ENCODE results near the gene AHDC1. TPM values are rescaled to one million over a fixed set of nuclear protein-coding genes. Genes with fewer than 3 reads are reported as not detected.
"Not testable (repeated sequence)": the region's sequence is repeated elsewhere in the genome, so short reads cannot be mapped to it uniquely, and the experiment has no call there.

The AHDC1 gene
- polyA plus RNA-seq, 1 donor from 2014 or later = 5.3 TPM

- TF ChIP-seq REST (IDR thresholded peaks at IDR 0.05; ENCODE audit: borderline replicate concordance) = no peak
- no peak for TF ChIP-seq EZH2 (IDR thresholded peaks at IDR 0.05; ENCODE audit: borderline replicate concordance, insufficient read depth, low read length, poor library complexity, severe bottlenecking)
- TF ChIP-seq MXI1 (conservative IDR thresholded peaks at IDR 0.05; ENCODE audit: poor library complexity, severe bottlenecking) = no peak
These were observed 99.9 kb downstream of the AHDC1 start (continued) for GRCh38 chr1:27503844-27504587.

- no peaks in the 10 kb centered on the region for H3K9me2 ChIP-seq (ENCODE audit: insufficient read depth, low read length)
- H3K9me3 ChIP-seq (ENCODE audit: low read length) = no peaks in the 10 kb centered on the region
- H3K9ac ChIP-seq (ENCODE audit: low read length) = no peak overlapping the region
- no peak overlapping the region for H3K4me2 ChIP-seq (ENCODE audit: low read length)
- H3K4me3 ChIP-seq (ENCODE audit: low read length) = no peak overlapping the region
- H3F3A ChIP-seq (ENCODE audit: insufficient read depth, low read length, poor library complexity, severe bottlenecking) = no peaks in the 10 kb centered on the region
- no peak for TF ChIP-seq EP300 (conservative IDR thresholded peaks at IDR 0.05; ENCODE audit: poor library complexity, severe bottlenecking)
- TF ChIP-seq POLR2AphosphoS5 (IDR thresholded peaks at IDR 0.05) = no peak
- TF ChIP-seq SMC3 (conservative IDR thresholded peaks at IDR 0.05; ENCODE audit: poor library complexity) = no peak
- TF ChIP-seq MXI1 (conservative IDR thresholded peaks at IDR 0.05; ENCODE audit: poor library complexity, severe bottlenecking) = no peak
- no peak for TF ChIP-seq TAF1 (IDR thresholded peaks at IDR 0.05; ENCODE audit: low read depth)
- no peak for TF ChIP-seq REST (IDR thresholded peaks at IDR 0.05; ENCODE audit: borderline replicate concordance)
- TF ChIP-seq CTCF (IDR thresholded peaks at IDR 0.05; ENCODE audit: poor library complexity, severe bottlenecking) = no peak
- no peak for TF ChIP-seq RAD21 (conservative IDR thresholded peaks at IDR 0.05)
- no peak for TF ChIP-seq EZH2 (IDR thresholded peaks at IDR 0.05; ENCODE audit: borderline replicate concordance, insufficient read depth, low read length, poor library complexity, severe bottlenecking)
- no peak overlapping the region for H3K27ac ChIP-seq (ENCODE audit: low read length)
- H3K79me2 ChIP-seq (replicated peaks; ENCODE audit: insufficient read depth, low read length) = no peaks in the 10 kb centered on the region
- no peaks in the 10 kb centered on the region for H3K27me3 ChIP-seq (ENCODE audit: insufficient read depth, low read depth, low read length)
- H2AFZ ChIP-seq (ENCODE audit: low read depth, low read length) = no peak overlapping the region
- H3K36me3 ChIP-seq (ENCODE audit: insufficient read depth, low read length) = no peaks in the 10 kb centered on the region
- no peaks in the 10 kb centered on the region for H4K20me1 ChIP-seq (ENCODE audit: insufficient read depth)
These were observed 100.9 kb downstream of the AHDC1 start for GRCh38 chr1:27503033-27503432.

- H3K79me2 ChIP-seq (replicated peaks; ENCODE audit: insufficient read depth, low read length); H2AFZ ChIP-seq (ENCODE audit: low read depth, low read length); H3K27ac ChIP-seq (ENCODE audit: low read length): not testable (repeated sequence)
These were observed 102.8 kb downstream of the AHDC1 start for GRCh38 chr1:27501159-27501558.

More at GRCh38 chr1:27501159-27501558, 102.8 kb downstream of the AHDC1 start:
- not testable (repeated sequence) for H3K9me3 ChIP-seq (ENCODE audit: low read length); H3K4me2 ChIP-seq (ENCODE audit: low read length); H3K36me3 ChIP-seq (ENCODE audit: insufficient read depth, low read length); H3F3A ChIP-seq (ENCODE audit: insufficient read depth, low read length, poor library complexity, severe bottlenecking); H3K27me3 ChIP-seq (ENCODE audit: insufficient read depth, low read depth, low read length); H3K4me3 ChIP-seq (ENCODE audit: low read length); H4K20me1 ChIP-seq (ENCODE audit: insufficient read depth); H3K9ac ChIP-seq (ENCODE audit: low read length); H3K9me2 ChIP-seq (ENCODE audit: insufficient read depth, low read length)

Measured in neural cell (in vitro differentiated cells).